GM21737 (cell line): ENCODE results near the gene HMCES.

Source experiments
- ATAC-seq: cut with Tn5 transposase; IDR thresholded peaks from one replicate; pipeline ENCODE4 v1.9.1; 2021; ENCODE audit warnings: mild to moderate bottlenecking, moderate library complexity; ENCODE audit not compliant: unreplicated experiment

Gene HMCES

GRCh38 chr3:129278439-129278965, at the start of gene HMCES:
Gene HMCES, plus strand, starts transcription at chr3:129278870. Its CDS starts 863 bp downstream, at chr3:129279733.
- peak; percentile 49 for ATAC-seq

- ATAC-seq, result no peak
These were observed 49.6 kb upstream of the HMCES start for GRCh38 chr3:129228891-129229585.

- ATAC-seq, result no peak
These were observed 48.2 kb upstream of the HMCES start for GRCh38 chr3:129230311-129231019.

GRCh38 chr3:129231331-129232119, 47.1 kb upstream of the HMCES start:
- no peak for ATAC-seq

- ATAC-seq, result peak; percentile 91
These were observed 45.1 kb upstream of the HMCES start for GRCh38 chr3:129233538-129233937.

- ATAC-seq, result no peak
These were observed 44.2 kb upstream of the HMCES start for GRCh38 chr3:129234441-129234840.

- no peak for ATAC-seq
These were observed 43.2 kb upstream of the HMCES start for GRCh38 chr3:129235344-129235917.

GRCh38 chr3:129238945-129239705, 39.5 kb upstream of the HMCES start:
- no peak for ATAC-seq

GRCh38 chr3:129239991-129240390, 38.7 kb upstream of the HMCES start:
- no peak for ATAC-seq

GRCh38 chr3:129240436-129240835, 38.2 kb upstream of the HMCES start:
- ATAC-seq, result no peak

GRCh38 chr3:129245141-129245540, 33.5 kb upstream of the HMCES start:
- no peak for ATAC-seq

- peak; percentile 67 for ATAC-seq
These were observed 32.9 kb upstream of the HMCES start for GRCh38 chr3:129245641-129246306.

- no peak for ATAC-seq
These were observed 32.0 kb upstream of the HMCES start for GRCh38 chr3:129246636-129247035.

- no peak for ATAC-seq
These were observed 30.2 kb upstream of the HMCES start for GRCh38 chr3:129248286-129248979.

GRCh38 chr3:129249284-129250065, 29.2 kb upstream of the HMCES start, which contains the start of gene COPG1:
Gene COPG1, plus strand, starts transcription at chr3:129249606. Its CDS starts 104 bp downstream, at chr3:129249710.
- ATAC-seq, result peak; percentile 69

- ATAC-seq, result no peak
These were observed 25.9 kb upstream of the HMCES start for GRCh38 chr3:129252748-129253147.

- ATAC-seq, result no peak
These were observed 24.0 kb upstream of the HMCES start for GRCh38 chr3:129254536-129255230.

GRCh38 chr3:129256270-129256669, 22.4 kb upstream of the HMCES start:
- ATAC-seq, result no peak
